ENCODE data around the gene LRGUK.

- TF ChIP-seq ZNF394 (tag by site-specific recombination; IDR thresholded peaks at IDR 0.05; ENCODE audit: borderline replicate concordance) (no peak), CTCF (tag by site-specific recombination; IDR thresholded peaks at IDR 0.05) (no peak), ZNF621 (tag by site-specific recombination; IDR thresholded peaks at IDR 0.05) (no peak), ZNF518A (tag by site-specific recombination; conservative IDR thresholded peaks at IDR 0.05; ENCODE audit: low read depth) (no peak), ZBTB21 (tag by site-specific recombination; IDR thresholded peaks at IDR 0.05) (no peak), ZNF157 (tag by site-specific recombination; IDR thresholded peaks at IDR 0.05) (no peak), ZBTB6 (tag by site-specific recombination; IDR thresholded peaks at IDR 0.05) (no peak), ZFP37 (tag by site-specific recombination; IDR thresholded peaks at IDR 0.05) (no peak), ZNF580 (tag by site-specific recombination; IDR thresholded peaks at IDR 0.05) (no peak), GLI4 (tag by site-specific recombination; IDR thresholded peaks at IDR 0.05) (no peak), BCL11A (tag by site-specific recombination; IDR thresholded peaks at IDR 0.05; ENCODE audit: low read depth) (no peak), ZNF19 (tag by site-specific recombination; IDR thresholded peaks at IDR 0.05; ENCODE audit: low read depth) (no peak), ZNF747 (tag by site-specific recombination; IDR thresholded peaks at IDR 0.05) (no peak), KLF1 (tag by site-specific recombination; IDR thresholded peaks at IDR 0.05) (no peak)
These were observed 25.4 kb upstream of the LRGUK start for GRCh38 chr7:134101716-134102115.

Data from HEK293 (cell line).